Activated CD8-positive, alpha-beta memory T cell treated with anti-CD3 and anti-CD28 coated beads, Interleukin-2, amount 50 U/mL, for 4 hours (primary cell): Measurements from ENCODE around the gene MIPEP.
"Not testable (repeated sequence)": the region's sequence is repeated elsewhere in the genome, so short reads cannot be mapped to it uniquely, and the experiment has no call there.

Source experiments
- DNase-seq: peaks from one replicate; pipeline ENCODE4 v3.0.0-alpha.2; 2020

Gene MIPEP

GRCh38 chr13:23884361-23884760, 4.8 kb downstream of the MIPEP start:
- not testable (repeated sequence) for DNase-seq

- no peak for DNase-seq
These were observed 5.9 kb downstream of the MIPEP start for GRCh38 chr13:23883255-23883654.

GRCh38 chr13:23881402-23881800, 7.8 kb downstream of the MIPEP start:
- DNase-seq, result not testable (repeated sequence)

GRCh38 chr13:23880493-23881401, 8.5 kb downstream of the MIPEP start:
- DNase-seq, result not testable (repeated sequence)

- no peak for DNase-seq
These were observed 11.9 kb downstream of the MIPEP start for GRCh38 chr13:23877286-23877685.

GRCh38 chr13:23876265-23876664, 12.9 kb downstream of the MIPEP start:
- DNase-seq, result no peak

- DNase-seq, result no peak
These were observed 17.5 kb downstream of the MIPEP start for GRCh38 chr13:23871616-23872220.

- DNase-seq, result no peak
These were observed 18.7 kb downstream of the MIPEP start for GRCh38 chr13:23870356-23871140.

- no peak for DNase-seq
These were observed 20.7 kb downstream of the MIPEP start for GRCh38 chr13:23868521-23868920.

GRCh38 chr13:23867027-23867491, 22.1 kb downstream of the MIPEP start:
- DNase-seq, result no peak

GRCh38 chr13:23866420-23867026, 22.7 kb downstream of the MIPEP start:
- no peak for DNase-seq

GRCh38 chr13:23865906-23866305, 23.3 kb downstream of the MIPEP start:
- no peak for DNase-seq

- no peak for DNase-seq
These were observed 24.2 kb downstream of the MIPEP start for GRCh38 chr13:23865026-23865425.

- DNase-seq, result no peak
These were observed 27.9 kb downstream of the MIPEP start for GRCh38 chr13:23861310-23861709.

GRCh38 chr13:23859904-23860303, 29.3 kb downstream of the MIPEP start:
- no peak for DNase-seq

GRCh38 chr13:23859455-23859854, 29.7 kb downstream of the MIPEP start:
- no peak for DNase-seq

- DNase-seq, result no peak
These were observed 30.7 kb downstream of the MIPEP start for GRCh38 chr13:23858546-23858945.

- DNase-seq, result no peak
These were observed 33.0 kb downstream of the MIPEP start for GRCh38 chr13:23856008-23856750.

GRCh38 chr13:23855360-23855759, 33.8 kb downstream of the MIPEP start:
- no peak for DNase-seq

GRCh38 chr13:23852351-23852750, 36.8 kb downstream of the MIPEP start:
- no peak for DNase-seq

- no peak for DNase-seq
These were observed 38.1 kb downstream of the MIPEP start for GRCh38 chr13:23851106-23851505.

- DNase-seq, result no peak
These were observed 39.1 kb downstream of the MIPEP start for GRCh38 chr13:23850134-23850533.
